A549 (cell line): Measurements from ENCODE around the gene POPDC2.

Experiments used
- CBX2 ChIP-seq: fragments of 200-600 bp; sonication (generic); IDR thresholded peaks from 2 replicates; pipeline ENCODE4 v1.6.1; 2016; ENCODE audit warnings: low read depth, mild to moderate bottlenecking, borderline replicate concordance
- CHD4 ChIP-seq: fragments of 200-600 bp; sonication (generic); IDR thresholded peaks from 2 replicates; pipeline ENCODE4 v1.6.1; 2016; ENCODE audit warnings: antibody characterized with exemption, mild to moderate bottlenecking, borderline replicate concordance
- EP300 ChIP-seq, 2 experiments: fragments of >200 bp; sonication (Bioruptor Twin); formaldehyde crosslinking; IDR thresholded peaks; 2 replicates in 1 of 2; 3 replicates in 1 of 2; pipeline ENCODE4 v1.6.1; 2016 to 2017
- POLR2A ChIP-seq: IDR thresholded peaks from 2 replicates; pipeline ENCODE4 v1.6.1; 2012; ENCODE audit warnings: mild to moderate bottlenecking, low read length
- RAD21 ChIP-seq, 2 experiments: fragments of >200 bp in 1 of 2; sonication (Bioruptor Twin) in 1 of 2; formaldehyde crosslinking in 1 of 2; IDR thresholded peaks in 1 of 2; conservative IDR thresholded peaks in 1 of 2; 2 replicates in 1 of 2; 3 replicates in 1 of 2; pipeline ENCODE4 v1.6.1; 2012 to 2018; ENCODE audit warnings: inconsistent platforms in 1 of 2
- RFX5 ChIP-seq: fragments of 450-650 bp; IDR thresholded peaks from 2 replicates; pipeline ENCODE4 v1.7.1; 2014; ENCODE audit warnings: antibody characterized with exemption, mild to moderate bottlenecking, moderate library complexity
- RNF2 ChIP-seq: fragments of 200-600 bp; sonication (generic); IDR thresholded peaks from 2 replicates; pipeline ENCODE4 v1.6.1; 2016; ENCODE audit warnings: low read depth, mild to moderate bottlenecking, antibody characterized with exemption, moderate library complexity, borderline replicate concordance
- TF ChIP-seq, protein P1 (sequence below): fragments of >200 bp; sonication (Bioruptor Twin); formaldehyde crosslinking; IDR thresholded peaks from 3 replicates; pipeline ENCODE4 v1.5.1; 2016

DNA sequence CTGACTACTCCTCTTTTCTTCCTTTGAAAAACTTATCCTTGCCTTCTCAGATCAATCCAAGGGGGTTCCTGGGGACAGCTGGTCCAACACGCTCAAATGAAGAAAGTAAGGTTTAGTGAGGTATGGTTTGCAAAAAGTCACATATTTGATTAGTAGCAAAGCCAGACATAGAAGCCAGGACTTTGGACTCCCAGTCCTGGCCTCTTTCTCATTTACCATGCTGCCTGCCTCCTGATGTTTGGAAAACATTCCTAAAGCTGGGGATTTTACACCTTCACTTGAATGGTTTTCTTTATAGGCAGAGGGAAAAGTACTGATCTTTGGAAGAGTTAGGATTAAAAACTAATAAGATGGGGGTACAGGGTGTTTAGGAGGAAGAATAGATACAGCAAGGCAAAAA lies 14.6 kb downstream of the POPDC2 start:
- TF ChIP-seq, protein P1, sequence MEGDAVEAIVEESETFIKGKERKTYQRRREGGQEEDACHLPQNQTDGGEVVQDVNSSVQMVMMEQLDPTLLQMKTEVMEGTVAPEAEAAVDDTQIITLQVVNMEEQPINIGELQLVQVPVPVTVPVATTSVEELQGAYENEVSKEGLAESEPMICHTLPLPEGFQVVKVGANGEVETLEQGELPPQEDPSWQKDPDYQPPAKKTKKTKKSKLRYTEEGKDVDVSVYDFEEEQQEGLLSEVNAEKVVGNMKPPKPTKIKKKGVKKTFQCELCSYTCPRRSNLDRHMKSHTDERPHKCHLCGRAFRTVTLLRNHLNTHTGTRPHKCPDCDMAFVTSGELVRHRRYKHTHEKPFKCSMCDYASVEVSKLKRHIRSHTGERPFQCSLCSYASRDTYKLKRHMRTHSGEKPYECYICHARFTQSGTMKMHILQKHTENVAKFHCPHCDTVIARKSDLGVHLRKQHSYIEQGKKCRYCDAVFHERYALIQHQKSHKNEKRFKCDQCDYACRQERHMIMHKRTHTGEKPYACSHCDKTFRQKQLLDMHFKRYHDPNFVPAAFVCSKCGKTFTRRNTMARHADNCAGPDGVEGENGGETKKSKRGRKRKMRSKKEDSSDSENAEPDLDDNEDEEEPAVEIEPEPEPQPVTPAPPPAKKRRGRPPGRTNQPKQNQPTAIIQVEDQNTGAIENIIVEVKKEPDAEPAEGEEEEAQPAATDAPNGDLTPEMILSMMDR, result no peak
- TF ChIP-seq POLR2A, result no peak
- no peak for TF ChIP-seq EP300 (IDR thresholded peaks at IDR 0.05)
- no peak for TF ChIP-seq RNF2
- TF ChIP-seq RAD21 (conservative IDR thresholded peaks at IDR 0.05 in 1 of 2, IDR thresholded peaks at IDR 0.05 in 1 of 2), result no peak
- TF ChIP-seq RFX5, result no peak
- TF ChIP-seq CBX2, result no peak
- no peak for TF ChIP-seq CHD4
